H1 (cell line): ENCODE measurements around the gene GPX4. TPM values are rescaled to one million over a fixed set of nuclear protein-coding genes. Genes with fewer than 3 reads are reported as not detected.

ENCODE experiments used
- CTCF ChIA-PET: fragments of 300-600 bp; sonication (Branson Sonifier 250); formaldehyde crosslinking; loops from one replicate; lab custom pipeline; 2021; ENCODE audit not compliant: partially characterized antibody; lab: Charles Lee
- POLR2A ChIA-PET: fragments of 300-600 bp; sonication (Branson Sonifier 250); formaldehyde crosslinking; loops from one replicate; lab custom pipeline; 2021; ENCODE audit warnings: inconsistent platforms; ENCODE audit not compliant: partially characterized antibody; lab: Charles Lee
- DNase-seq, 2 experiments: peaks; one replicate each; pipeline versions ENCODE4 v3.0.0 to v3.0.0-alpha.2; 2010 to 2022; ENCODE audit warnings: low spot score in 2 of 2, low read depth in 1 of 2, mixed read lengths in 1 of 2
- FAIRE-seq: peaks from 2 replicates; lab custom pipeline; 2011; peaks lifted over from hg19 to GRCh38; lab: Jason Lieb, UNC
- H2AFZ ChIP-seq: 2 replicates; pipeline ENCODE4 v1.8.1; 2012; ENCODE audit warnings: low read length, inconsistent platforms
- H2AK5ac ChIP-seq: 2 replicates; pipeline ENCODE4 v1.6.1; 2013; ENCODE audit warnings: low read depth, low read length
- H2BK120ac ChIP-seq: replicated peaks from 2 replicates; pipeline ENCODE3; 2013; ENCODE audit warnings: low read depth, low read length, inconsistent platforms
- H2BK12ac ChIP-seq: 2 replicates; pipeline ENCODE4 v1.6.1; 2013; ENCODE audit warnings: low read depth, low read length
- H2BK15ac ChIP-seq: 2 replicates; pipeline ENCODE4 v1.6.1; 2013; ENCODE audit warnings: low read length
- H2BK20ac ChIP-seq: 2 replicates; pipeline ENCODE4 v1.6.1; 2013; ENCODE audit warnings: low read length
- H2BK5ac ChIP-seq: 2 replicates; pipeline ENCODE4 v1.6.1; 2013; ENCODE audit warnings: low read depth, low read length
- H3K14ac ChIP-seq: 2 replicates; pipeline ENCODE4 v1.6.1; 2013; ENCODE audit warnings: inconsistent platforms; ENCODE audit not compliant: insufficient read length
- H3K18ac ChIP-seq: 2 replicates; pipeline ENCODE4 v1.6.1; 2013; ENCODE audit warnings: low read length; ENCODE audit errors: extremely low read depth
- H3K23ac ChIP-seq: 2 replicates; pipeline ENCODE4 v1.6.1; 2013; ENCODE audit warnings: inconsistent platforms; ENCODE audit not compliant: insufficient read length
- H3K23me2 ChIP-seq: 2 replicates; pipeline ENCODE4 v1.6.1; 2013; ENCODE audit warnings: low read depth, low read length
- H3K27ac ChIP-seq: 2 replicates; pipeline ENCODE4 v1.6.1; 2011; ENCODE audit warnings: low read depth, low read length, inconsistent platforms
- H3K27me3 ChIP-seq, 4 experiments: replicated peaks in 1 of 4; 1 replicate in 1 of 4; 2 replicates in 3 of 4; pipeline versions ENCODE4 v1.6.1 to v1.8.1; 2011 to 2013; ENCODE audit warnings: low read length in 3 of 4, mild to moderate bottlenecking in 3 of 4, inconsistent platforms in 2 of 4, mixed read lengths in 2 of 4, moderate library complexity in 1 of 4; ENCODE audit not compliant: control insufficient read depth in 3 of 4, insufficient read depth in 3 of 4; ENCODE audit errors: extremely low read depth in 1 of 4
- H3K36me3 ChIP-seq, 4 experiments: 2 replicates each; pipeline versions ENCODE4 v1.6.1 to v1.8.1; 2011 to 2013; ENCODE audit warnings: mild to moderate bottlenecking in 4 of 4, low read length in 3 of 4, moderate library complexity in 2 of 4, control low read depth in 1 of 4, inconsistent platforms in 1 of 4; ENCODE audit not compliant: insufficient read depth in 4 of 4, control insufficient read depth in 2 of 4
- H3K4ac ChIP-seq: replicated peaks from 2 replicates; pipeline ENCODE3; 2013; ENCODE audit warnings: low read length, low read depth, mixed read lengths, inconsistent platforms; ENCODE audit not compliant: insufficient read length
- H3K4me1 ChIP-seq, 4 experiments: replicated peaks in 1 of 4; 1 replicate in 1 of 4; 2 replicates in 3 of 4; pipeline versions ENCODE4 v1.6.1 to v1.8.1; 2011 to 2013; ENCODE audit warnings: low read length in 3 of 4, inconsistent platforms in 2 of 4, mixed read lengths in 1 of 4; ENCODE audit not compliant: insufficient read depth in 4 of 4, control insufficient read depth in 3 of 4
- H3K4me2 ChIP-seq, 2 experiments: 2 replicates each; pipeline versions ENCODE4 v1.6.1 to v1.8.1; 2011 to 2013; ENCODE audit warnings: low read depth in 2 of 2, low read length in 2 of 2, control low read depth in 1 of 2, inconsistent platforms in 1 of 2, mild to moderate bottlenecking in 1 of 2; ENCODE audit not compliant: insufficient read depth in 1 of 2
- H3K4me3 ChIP-seq, 4 experiments: fragments of 200-600, 300-600 bp in 1 of 4; sonication (generic), shearing (Covaris generic), sonication (Bioruptor Twin) in 1 of 4; 2 replicates each; pipeline versions ENCODE4 v1.5.1 to v1.8.1; 2011 to 2016; ENCODE audit warnings: low read length in 4 of 4, low read depth in 3 of 4, control low read depth in 2 of 4, inconsistent platforms in 2 of 4, mild to moderate bottlenecking in 2 of 4, mixed read lengths in 1 of 4, moderate library complexity in 1 of 4; ENCODE audit not compliant: insufficient read depth in 2 of 4; ENCODE audit errors: extremely low read depth in 1 of 4
- H3K56ac ChIP-seq: replicated peaks from 2 replicates; pipeline ENCODE3; 2013; ENCODE audit warnings: low read depth, mild to moderate bottlenecking, mixed read lengths, low read length, inconsistent platforms; ENCODE audit not compliant: insufficient read length
- H3K79me1 ChIP-seq: 2 replicates; pipeline ENCODE4 v1.6.1; 2013; ENCODE audit warnings: low read depth, low read length, control low read depth
- H3K79me2 ChIP-seq, 2 experiments: 2 replicates each; pipeline versions ENCODE4 v1.6.1 to v1.8.1; 2012 to 2013; ENCODE audit warnings: low read length in 2 of 2, mild to moderate bottlenecking in 2 of 2, inconsistent platforms in 1 of 2; ENCODE audit not compliant: insufficient read depth in 2 of 2, control insufficient read depth in 1 of 2
- H3K9ac ChIP-seq, 4 experiments: replicated peaks in 1 of 4; 1 replicate in 1 of 4; 2 replicates in 3 of 4; pipeline versions ENCODE4 v1.6.1 to v1.8.1; 2011 to 2013; ENCODE audit warnings: low read depth in 3 of 4, low read length in 3 of 4, control low read depth in 2 of 4, mild to moderate bottlenecking in 2 of 4, moderate library complexity in 2 of 4, inconsistent platforms in 1 of 4; ENCODE audit errors: extremely low read depth in 1 of 4
- H3K9me3 ChIP-seq, 2 experiments: 2 replicates each; pipeline versions ENCODE4 v1.6.1 to v1.8.1; 2012 to 2013; ENCODE audit warnings: mild to moderate bottlenecking in 2 of 2, moderate library complexity in 2 of 2, control low read depth in 1 of 2, inconsistent platforms in 1 of 2, low read depth in 1 of 2, low read length in 1 of 2, mixed read lengths in 1 of 2; ENCODE audit not compliant: insufficient read depth in 2 of 2
- H4K20me1 ChIP-seq, 2 experiments: replicated peaks in 1 of 2; 2 replicates each; pipeline versions ENCODE3 to v1.8.1; 2011 to 2013; ENCODE audit warnings: inconsistent platforms in 2 of 2, low read length in 2 of 2, mild to moderate bottlenecking in 1 of 2; ENCODE audit not compliant: insufficient read depth in 2 of 2, control insufficient read depth in 1 of 2
- H4K5ac ChIP-seq: 2 replicates; pipeline ENCODE4 v1.6.1; 2013; ENCODE audit warnings: low read length, low read depth, mixed read lengths, inconsistent platforms; ENCODE audit not compliant: insufficient read length
- H4K8ac ChIP-seq: 2 replicates; pipeline ENCODE4 v1.8.0; 2013; ENCODE audit warnings: mild to moderate bottlenecking, moderate library complexity, low read length, inconsistent platforms; ENCODE audit not compliant: insufficient read depth; ENCODE audit errors: extremely low read depth
- H4K91ac ChIP-seq: replicated peaks from 2 replicates; pipeline ENCODE3; 2013; ENCODE audit warnings: low read length, mixed read lengths, inconsistent platforms; ENCODE audit not compliant: insufficient read length
- CHD1 ChIP-seq: IDR thresholded peaks from 2 replicates; pipeline ENCODE4 v1.6.1; 2012; ENCODE audit warnings: low read depth, low read length, improper control_type of control experiment
- CHD2 ChIP-seq: IDR thresholded peaks from 2 replicates; pipeline ENCODE4 v1.6.1; 2012; ENCODE audit warnings: low read length, improper control_type of control experiment
- NANOG ChIP-seq: IDR thresholded peaks from 2 replicates; pipeline ENCODE4 v1.6.1; 2011; ENCODE audit warnings: low read length, low read depth, mild to moderate bottlenecking, inconsistent platforms; ENCODE audit not compliant: insufficient read depth, poor library complexity, severe bottlenecking
- NRF1 ChIP-seq: IDR thresholded peaks from 2 replicates; pipeline ENCODE4 v1.6.1; 2011; ENCODE audit warnings: mild to moderate bottlenecking, low read depth, low read length, improper control_type of control experiment
- RFX5 ChIP-seq: IDR thresholded peaks from 2 replicates; pipeline ENCODE4 v1.6.1; 2011; ENCODE audit warnings: low read depth, low read length, improper control_type of control experiment, borderline replicate concordance
- SAP30 ChIP-seq: fragments of 300-600 bp; sonication (generic); IDR thresholded peaks from 2 replicates; pipeline ENCODE4 v1.7.1; 2012; ENCODE audit warnings: low read length, moderate library complexity, mild to moderate bottlenecking, inconsistent platforms; ENCODE audit not compliant: insufficient read depth, insufficient replicate concordance
- SIN3A ChIP-seq, 2 experiments: IDR thresholded peaks in 1 of 2; conservative IDR thresholded peaks in 1 of 2; 2 replicates each; pipeline ENCODE4 v1.6.1; 2011 to 2012; ENCODE audit warnings: low read length in 2 of 2, improper control_type of control experiment in 1 of 2, low read depth in 1 of 2, mild to moderate bottlenecking in 1 of 2
- SP1 ChIP-seq: IDR thresholded peaks from 2 replicates; pipeline ENCODE4 v1.6.1; 2011; ENCODE audit warnings: low read depth, low read length
- SP2 ChIP-seq: IDR thresholded peaks from 2 replicates; pipeline ENCODE4 v1.6.1; 2012; ENCODE audit warnings: mild to moderate bottlenecking, low read length, inconsistent platforms
- TAF1 ChIP-seq: IDR thresholded peaks from 2 replicates; pipeline ENCODE4 v1.6.1; 2011; ENCODE audit warnings: mild to moderate bottlenecking, low read depth, low read length
- TCF12 ChIP-seq: IDR thresholded peaks from 2 replicates; pipeline ENCODE4 v1.6.1; 2011; ENCODE audit warnings: low read depth, mild to moderate bottlenecking, low read length
- TEAD4 ChIP-seq: IDR thresholded peaks from 2 replicates; pipeline ENCODE4 v1.6.1; 2012; ENCODE audit warnings: low read depth, low read length, inconsistent platforms, mixed read lengths
- YY1 ChIP-seq: IDR thresholded peaks from 2 replicates; pipeline ENCODE4 v1.6.1; 2011; ENCODE audit warnings: low read depth, mild to moderate bottlenecking, low read length
- WGBS, 2 experiments: shearing (Covaris generic) in 1 of 2; methylation state at CpG; one replicate each; pipeline versions ENCODE4 v1.1.6 to v1.1.7; 2013 to 2015; ENCODE audit warnings: low lambda C conversion rate in 2 of 2, mixed read lengths in 2 of 2, inconsistent platforms in 1 of 2, low coverage in 1 of 2, missing lambda C conversion rate in 1 of 2; ENCODE audit not compliant: insufficient replicate concordance in 2 of 2, insufficient coverage in 1 of 2, insufficient read length in 1 of 2; ENCODE audit errors: extremely low coverage in 1 of 2, missing lambda C conversion rate in 1 of 2; 5-methylcytosine and 5-hydroxymethylcytosine counted together
- polyA plus RNA-seq, 7 experiments: library from polyadenylated mRNA; depleted of rRNA in 3 of 7; stranded (reverse) in 5 of 7; unstranded in 2 of 7; fragments of >200 nt in 5 of 7; fragments of 200-250 nt in 2 of 7; gene quantifications; 1 replicate in 5 of 7; 2 replicates in 1 of 7; 4 replicates in 1 of 7; pipeline versions ENCODE4 v1.2.1 to v1.2.3, GENCODE V29; 2011 to 2013; ENCODE audit warnings: missing spikeins in 2 of 7, mixed read lengths in 2 of 7
- total RNA-seq: library from RNA; stranded (reverse); fragmentation: NEBNext Ultra II Directional; extraction: Animal tissue kit (Norgen Biotek cat#: 25700); gene quantifications from 2 replicates; pipeline ENCODE4 v1.2.1, GENCODE V29; 2021

The GPX4 gene
- total and polyA plus RNA-seq, 2 of the 8 experiments (the other 6 are each of a cell fraction or from before 2014, with no cell fraction given), result 342 to 693 TPM

DNA sequence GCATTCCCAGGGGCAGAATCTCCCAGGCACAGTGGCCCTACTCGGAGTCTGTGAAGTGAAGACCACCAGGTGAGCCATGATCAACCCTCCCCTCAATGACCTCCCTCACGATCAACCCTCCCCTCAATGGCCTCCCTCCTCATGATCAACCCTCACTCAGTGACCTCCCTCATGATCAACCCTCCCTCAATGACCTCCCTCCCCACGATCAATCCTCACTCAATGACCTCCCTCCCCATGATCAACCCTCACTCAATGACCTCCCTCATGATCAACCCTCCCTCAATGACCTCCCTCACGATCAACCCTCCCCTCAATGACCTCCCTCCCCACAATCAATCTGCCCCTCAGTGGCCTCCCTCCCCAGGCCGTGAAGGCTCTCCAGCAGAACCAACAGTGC lies 38.1 kb downstream of the GPX4 start:
- Histone ChIP-seq H3K27ac (no peak overlapping the region), H3K4me2 (no peak overlapping the region), H2BK20ac (no peak overlapping the region), H3K18ac (no peak overlapping the region), H3K4me3 (no peak overlapping the region), H4K20me1 (peaks cover 0 to 4% of the 10 kb centered on the region in 2 experiments), H3K36me3 (peaks cover 0 to 9% (median 1%) of the 10 kb centered on the region in 4 experiments; a peak in 2 of 8 replicates), H3K79me2 (no peaks in the 10 kb centered on the region), H2BK12ac (no peak overlapping the region), H3K79me1 (peaks cover 2% of the 10 kb centered on the region; the same call in 1 of the 2 replicates), H3K56ac (no peak overlapping the region), H3K14ac (no peak overlapping the region), H2BK15ac (no peak overlapping the region), H3K23me2 (peaks cover 3% of the 10 kb centered on the region; the same call in 1 of the 2 replicates), H4K91ac (no peak overlapping the region), H3K4me1 (peaks cover 0 to 9% (median 5%) of the 10 kb centered on the region in 4 experiments; a peak in 4 of 7 replicates), H2AK5ac (no peak overlapping the region), H3K9me3 (no peaks in the 10 kb centered on the region), H3K27me3 (no peaks in the 10 kb centered on the region), H2BK5ac (no peak overlapping the region), H4K8ac (no peak overlapping the region), H3K9ac (no peak overlapping the region), H3K23ac (no peak overlapping the region), H2AFZ (no peak overlapping the region), H4K5ac (no peak overlapping the region), H3K4ac (no peak overlapping the region), H2BK120ac (no peak overlapping the region)
- CTCF ChIA-PET, result no interaction called here
- FAIRE-seq, result peak; percentile 98
- POLR2A ChIA-PET, result interaction anchor here (0.6 kb wide), 1 partner anchor 21 kb away, joined by 3 read pairs; no protein-coding TSS in a partner anchor
- WGBS, 2 experiments, result 75 to 100% methylated on average over 2 to 5 of the region's 5 CpGs
- no peak for DNase-seq
- TF ChIP-seq SP1 (no peak), YY1 (no peak), NRF1 (no peak), SP2 (no peak), SAP30 (no peak), CHD2 (no peak), CHD1 (no peak), TCF12 (no peak), TAF1 (no peak), NANOG (no peak), RFX5 (no peak), SIN3A (conservative IDR thresholded peaks at IDR 0.05 in 1 of 2, IDR thresholded peaks at IDR 0.05 in 1 of 2; ENCODE audit: low read depth in 1 of 2, low read length in 2 of 2) (no peak), TEAD4 (no peak)
